ENCODE data around the gene AZU1.

The AZU1 gene

DNA sequence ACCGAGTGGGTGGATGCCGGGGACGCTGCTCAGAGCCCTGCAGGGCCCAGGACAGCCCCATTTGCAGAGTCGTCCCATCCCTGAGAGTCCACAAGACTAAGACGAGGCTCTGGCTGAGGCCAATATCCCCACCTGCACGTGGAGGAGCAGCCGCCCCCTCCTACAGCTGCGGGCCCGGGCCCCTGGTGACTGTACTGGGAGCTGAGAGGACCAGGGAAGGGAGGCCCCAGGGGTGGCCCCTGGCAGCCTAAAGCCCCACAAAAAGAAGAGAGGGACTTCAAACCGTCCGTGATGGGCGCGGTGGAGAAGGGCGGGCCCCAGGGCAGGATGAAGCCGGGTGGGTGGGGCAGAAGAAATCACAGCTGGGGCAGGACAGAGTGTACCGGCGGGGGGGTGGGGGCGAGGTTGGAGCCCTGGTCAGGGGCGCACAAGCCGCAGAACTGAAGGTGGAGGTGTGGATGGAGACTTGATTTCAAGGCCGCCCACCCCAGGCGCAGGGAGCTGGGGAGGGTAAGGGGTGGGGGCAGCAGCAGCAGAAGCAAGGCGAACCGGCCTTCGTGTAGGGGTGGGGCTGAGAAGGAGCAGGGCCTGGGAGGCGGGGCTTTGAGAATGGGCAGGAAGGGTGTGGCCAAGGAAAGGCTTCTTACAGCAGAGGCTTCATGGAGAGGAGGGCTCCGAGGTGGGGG lies 44.8 kb downstream of the AZU1 start:
- Histone ChIP-seq H3K4me2 (ENCODE audit: low read depth, low read length, poor library complexity, severe bottlenecking) (no peak overlapping the region), H3K9me2 (replicated peaks; ENCODE audit: low read depth, low read length) (no peaks in the 10 kb centered on the region), H4K20me1 (ENCODE audit: insufficient read depth, low read length, poor library complexity, severe bottlenecking) (no peaks in the 10 kb centered on the region), H2AFZ (ENCODE audit: low read length) (no peak overlapping the region), H3F3A (ENCODE audit: low read depth) (no peaks in the 10 kb centered on the region; the same call in 1 of the 2 replicates), H3K9me3 (ENCODE audit: insufficient read depth, low read depth, low read length) (no peaks in the 10 kb centered on the region), H3K9ac (ENCODE audit: low read depth, low read length, poor library complexity, severe bottlenecking) (no peak overlapping the region), H3K79me2 (ENCODE audit: insufficient read depth, low read length) (no peaks in the 10 kb centered on the region), H3K4me1 (ENCODE audit: insufficient read depth, low read length, poor library complexity, severe bottlenecking) (no peaks in the 10 kb centered on the region), H3K27me3 (ENCODE audit: insufficient read depth, low read length, poor library complexity, severe bottlenecking) (no peaks in the 10 kb centered on the region), H3K4me3 (ENCODE audit: low read length, poor library complexity, severe bottlenecking) (no peak overlapping the region), H3K36me3 (ENCODE audit: insufficient read depth, low read length) (no peaks in the 10 kb centered on the region; the same call in 1 of the 2 replicates)
- TF ChIP-seq, protein P1, sequence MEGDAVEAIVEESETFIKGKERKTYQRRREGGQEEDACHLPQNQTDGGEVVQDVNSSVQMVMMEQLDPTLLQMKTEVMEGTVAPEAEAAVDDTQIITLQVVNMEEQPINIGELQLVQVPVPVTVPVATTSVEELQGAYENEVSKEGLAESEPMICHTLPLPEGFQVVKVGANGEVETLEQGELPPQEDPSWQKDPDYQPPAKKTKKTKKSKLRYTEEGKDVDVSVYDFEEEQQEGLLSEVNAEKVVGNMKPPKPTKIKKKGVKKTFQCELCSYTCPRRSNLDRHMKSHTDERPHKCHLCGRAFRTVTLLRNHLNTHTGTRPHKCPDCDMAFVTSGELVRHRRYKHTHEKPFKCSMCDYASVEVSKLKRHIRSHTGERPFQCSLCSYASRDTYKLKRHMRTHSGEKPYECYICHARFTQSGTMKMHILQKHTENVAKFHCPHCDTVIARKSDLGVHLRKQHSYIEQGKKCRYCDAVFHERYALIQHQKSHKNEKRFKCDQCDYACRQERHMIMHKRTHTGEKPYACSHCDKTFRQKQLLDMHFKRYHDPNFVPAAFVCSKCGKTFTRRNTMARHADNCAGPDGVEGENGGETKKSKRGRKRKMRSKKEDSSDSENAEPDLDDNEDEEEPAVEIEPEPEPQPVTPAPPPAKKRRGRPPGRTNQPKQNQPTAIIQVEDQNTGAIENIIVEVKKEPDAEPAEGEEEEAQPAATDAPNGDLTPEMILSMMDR (conservative IDR thresholded peaks at IDR 0.05; ENCODE audit: low read length) = no peak
- no peak for TF ChIP-seq EZH2phosphoT487 (IDR thresholded peaks at IDR 0.05; ENCODE audit: borderline replicate concordance)

DNA sequence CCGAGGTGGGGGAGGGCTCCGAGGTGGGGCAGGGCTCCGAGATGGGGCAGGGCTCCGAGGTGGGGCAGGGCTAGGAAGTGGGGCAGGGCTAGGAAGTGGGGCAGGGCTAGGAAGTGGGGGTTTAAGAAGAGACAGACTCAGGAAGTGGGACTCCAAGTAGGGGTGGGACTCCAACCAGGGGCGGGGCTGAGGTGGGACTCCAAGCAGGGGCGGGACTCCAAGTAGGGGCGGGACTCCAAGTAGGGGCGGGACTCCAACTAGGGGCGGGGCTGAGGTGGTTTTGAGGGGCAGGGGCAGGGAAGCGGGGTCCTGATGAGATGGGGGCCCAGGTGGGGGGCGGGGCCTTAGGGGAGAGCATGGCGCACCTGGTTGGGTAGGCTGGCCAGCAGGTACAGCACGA lies 45.4 kb downstream of the AZU1 start:
- Histone ChIP-seq H3K79me2 (ENCODE audit: insufficient read depth, low read length) (no peaks in the 10 kb centered on the region), H3K4me3 (ENCODE audit: low read length, poor library complexity, severe bottlenecking) (no peak overlapping the region), H3K9me3 (ENCODE audit: insufficient read depth, low read depth, low read length) (no peaks in the 10 kb centered on the region), H3K4me1 (ENCODE audit: insufficient read depth, low read length, poor library complexity, severe bottlenecking) (no peaks in the 10 kb centered on the region), H3K27me3 (ENCODE audit: insufficient read depth, low read length, poor library complexity, severe bottlenecking) (no peaks in the 10 kb centered on the region), H4K20me1 (ENCODE audit: insufficient read depth, low read length, poor library complexity, severe bottlenecking) (no peaks in the 10 kb centered on the region), H3K9me2 (replicated peaks; ENCODE audit: low read depth, low read length) (no peaks in the 10 kb centered on the region), H3K36me3 (ENCODE audit: insufficient read depth, low read length) (no peaks in the 10 kb centered on the region; the same call in 1 of the 2 replicates), H2AFZ (ENCODE audit: low read length) (no peak overlapping the region), H3F3A (ENCODE audit: low read depth) (no peaks in the 10 kb centered on the region; the same call in 1 of the 2 replicates), H3K9ac (ENCODE audit: low read depth, low read length, poor library complexity, severe bottlenecking) (no peak overlapping the region), H3K4me2 (ENCODE audit: low read depth, low read length, poor library complexity, severe bottlenecking) (no peak overlapping the region)
- TF ChIP-seq EZH2phosphoT487 (IDR thresholded peaks at IDR 0.05; ENCODE audit: borderline replicate concordance) = no peak
- TF ChIP-seq, protein P1 (conservative IDR thresholded peaks at IDR 0.05; ENCODE audit: low read length) = no peak

DNA sequence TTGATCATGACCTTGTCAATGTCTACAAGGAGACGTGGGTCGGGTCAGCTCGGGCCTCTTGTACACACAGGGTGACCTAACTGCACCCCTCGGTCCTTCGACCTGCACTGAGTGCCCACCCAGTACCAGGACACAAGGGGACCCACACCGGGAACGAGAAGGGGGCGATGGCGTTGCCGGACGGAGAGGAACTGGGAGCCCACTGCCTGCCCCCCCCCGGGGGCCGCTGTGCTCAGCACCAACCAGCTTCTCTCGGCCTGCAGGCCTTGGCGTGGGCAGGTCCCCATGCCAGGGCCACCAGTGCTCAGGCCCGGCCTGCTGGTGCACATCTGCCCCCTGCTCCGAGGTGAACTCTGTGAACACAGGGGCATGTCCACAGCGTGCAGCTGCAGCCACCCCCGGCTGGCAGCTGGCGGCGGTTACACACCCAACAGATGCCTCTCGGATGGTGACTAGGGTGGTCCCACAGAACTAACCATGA lies 46.0 kb downstream of the AZU1 start:
- TF ChIP-seq, protein P1 (conservative IDR thresholded peaks at IDR 0.05; ENCODE audit: low read length) = no peak
- no peak for TF ChIP-seq EZH2phosphoT487 (IDR thresholded peaks at IDR 0.05; ENCODE audit: borderline replicate concordance)
- Histone ChIP-seq H3K9ac (ENCODE audit: low read depth, low read length, poor library complexity, severe bottlenecking) (no peak overlapping the region), H3K9me2 (replicated peaks; ENCODE audit: low read depth, low read length) (no peaks in the 10 kb centered on the region), H3K4me2 (ENCODE audit: low read depth, low read length, poor library complexity, severe bottlenecking) (no peak overlapping the region), H3K27me3 (ENCODE audit: insufficient read depth, low read length, poor library complexity, severe bottlenecking) (no peaks in the 10 kb centered on the region), H3K9me3 (ENCODE audit: insufficient read depth, low read depth, low read length) (no peaks in the 10 kb centered on the region), H3K4me1 (ENCODE audit: insufficient read depth, low read length, poor library complexity, severe bottlenecking) (no peaks in the 10 kb centered on the region), H3F3A (ENCODE audit: low read depth) (no peaks in the 10 kb centered on the region; the same call in 1 of the 2 replicates), H4K20me1 (ENCODE audit: insufficient read depth, low read length, poor library complexity, severe bottlenecking) (no peaks in the 10 kb centered on the region), H2AFZ (ENCODE audit: low read length) (no peak overlapping the region), H3K4me3 (ENCODE audit: low read length, poor library complexity, severe bottlenecking) (no peak overlapping the region), H3K79me2 (ENCODE audit: insufficient read depth, low read length) (no peaks in the 10 kb centered on the region), H3K36me3 (ENCODE audit: insufficient read depth, low read length) (no peaks in the 10 kb centered on the region; the same call in 1 of the 2 replicates)

Data from Loucy (cell line).